ENCODE data around the gene IFNW1.
A peak's percentile ranks its signal among the peaks of the same experiment; 100 is the strongest.

IFNW1 gene

DNA sequence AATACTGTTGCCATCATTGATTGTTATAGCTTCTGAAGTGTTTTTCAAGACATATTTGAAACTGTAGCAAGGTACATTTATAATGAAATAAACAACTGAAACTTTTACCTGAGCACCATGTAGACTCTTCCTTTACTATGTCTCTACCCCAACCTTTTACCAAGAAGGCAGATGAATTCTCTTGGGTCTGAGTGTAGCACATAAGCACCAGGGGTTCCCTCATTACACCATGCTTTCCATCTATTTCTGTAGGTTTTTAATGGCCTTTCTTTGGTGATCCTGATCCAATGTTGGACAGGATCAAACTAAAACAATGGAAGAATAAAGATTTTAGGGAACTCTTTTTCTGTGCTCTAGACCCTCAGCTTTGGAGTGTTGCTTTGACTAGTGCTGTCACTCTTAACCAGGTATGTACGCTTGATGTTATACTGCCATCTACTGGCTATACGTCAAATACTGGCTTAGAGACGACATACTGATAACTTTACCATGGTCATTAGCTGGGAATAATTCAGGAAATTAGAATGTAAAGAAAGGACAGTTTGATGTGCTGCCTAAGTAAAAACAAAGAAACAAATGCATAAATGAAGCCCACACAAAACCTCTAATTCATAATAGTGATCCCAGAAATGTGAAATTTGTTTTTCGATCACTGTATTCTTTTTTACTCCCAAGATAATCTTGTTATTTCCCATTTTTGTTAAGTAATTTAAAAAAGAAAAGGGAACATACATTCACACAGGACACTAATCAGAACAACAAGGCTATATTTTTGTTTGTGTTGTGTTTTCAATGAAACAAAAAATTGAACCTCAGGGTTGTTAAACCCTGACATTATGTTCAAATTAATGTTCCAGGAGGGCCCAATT lies 30.7 kb downstream of the IFNW1 start:
- TF ChIP-seq, protein P1, sequence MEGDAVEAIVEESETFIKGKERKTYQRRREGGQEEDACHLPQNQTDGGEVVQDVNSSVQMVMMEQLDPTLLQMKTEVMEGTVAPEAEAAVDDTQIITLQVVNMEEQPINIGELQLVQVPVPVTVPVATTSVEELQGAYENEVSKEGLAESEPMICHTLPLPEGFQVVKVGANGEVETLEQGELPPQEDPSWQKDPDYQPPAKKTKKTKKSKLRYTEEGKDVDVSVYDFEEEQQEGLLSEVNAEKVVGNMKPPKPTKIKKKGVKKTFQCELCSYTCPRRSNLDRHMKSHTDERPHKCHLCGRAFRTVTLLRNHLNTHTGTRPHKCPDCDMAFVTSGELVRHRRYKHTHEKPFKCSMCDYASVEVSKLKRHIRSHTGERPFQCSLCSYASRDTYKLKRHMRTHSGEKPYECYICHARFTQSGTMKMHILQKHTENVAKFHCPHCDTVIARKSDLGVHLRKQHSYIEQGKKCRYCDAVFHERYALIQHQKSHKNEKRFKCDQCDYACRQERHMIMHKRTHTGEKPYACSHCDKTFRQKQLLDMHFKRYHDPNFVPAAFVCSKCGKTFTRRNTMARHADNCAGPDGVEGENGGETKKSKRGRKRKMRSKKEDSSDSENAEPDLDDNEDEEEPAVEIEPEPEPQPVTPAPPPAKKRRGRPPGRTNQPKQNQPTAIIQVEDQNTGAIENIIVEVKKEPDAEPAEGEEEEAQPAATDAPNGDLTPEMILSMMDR (IDR thresholded peaks at IDR 0.05; ENCODE audit: low read depth, low read length) = peak; percentile 79
- DNase-seq (ENCODE audit: low read depth in 2 of 2) = peak; percentile 82 to 84
- no peak overlapping the region for H3K4me3 ChIP-seq (replicated peaks in 1 of 2; ENCODE audit: low read depth in 2 of 2, low read length in 2 of 2)

DNA sequence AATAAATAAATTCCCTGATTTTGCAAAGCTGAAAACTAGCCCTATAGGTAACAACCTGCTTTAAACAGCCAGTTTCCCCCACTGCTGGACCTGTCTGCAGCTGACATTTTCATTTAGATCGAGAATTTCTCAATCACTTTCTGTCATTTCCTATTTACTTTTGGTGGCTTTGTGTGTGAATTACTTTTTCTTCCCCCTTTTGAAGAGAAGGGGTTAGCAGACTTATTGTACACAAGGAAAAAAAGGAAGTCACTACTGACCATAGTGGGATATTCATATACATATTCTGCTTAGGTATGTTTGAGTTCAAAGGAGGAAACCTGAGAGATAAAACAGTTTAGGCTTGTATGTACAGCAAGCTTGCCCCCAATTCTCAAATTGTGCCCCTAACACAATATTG lies 36.8 kb downstream of the IFNW1 start:
- no peak overlapping the region for H3K4me3 ChIP-seq (replicated peaks in 1 of 2; ENCODE audit: low read depth in 2 of 2, low read length in 2 of 2)
- DNase-seq (ENCODE audit: low read depth in 2 of 2) = no peak

DNA sequence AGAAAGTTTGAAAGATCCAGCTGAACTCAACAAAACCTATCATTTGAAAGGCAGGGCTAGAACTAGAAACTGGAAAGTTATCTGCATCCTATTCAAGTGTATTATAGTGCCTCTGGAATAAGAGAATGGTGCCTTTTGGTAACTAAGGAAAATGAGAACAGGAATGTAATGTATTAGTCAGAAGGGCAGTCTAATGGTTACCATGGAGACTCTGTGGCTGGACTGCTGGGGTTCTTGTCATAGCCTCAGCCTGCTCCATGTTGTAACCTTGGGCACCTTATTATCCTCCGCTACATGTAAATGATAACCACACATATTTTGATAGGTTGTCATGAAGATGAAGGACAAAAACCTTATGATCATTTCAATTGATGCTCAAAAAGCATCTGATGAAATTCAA lies 39.3 kb downstream of the IFNW1 start:
- TF ChIP-seq, protein P1 (IDR thresholded peaks at IDR 0.05; ENCODE audit: low read depth, low read length) = no peak

More for the DNA sequence above, 36.8 kb downstream of the IFNW1 start:
- TF ChIP-seq, protein P1 (IDR thresholded peaks at IDR 0.05; ENCODE audit: low read depth, low read length) = no peak

DNA sequence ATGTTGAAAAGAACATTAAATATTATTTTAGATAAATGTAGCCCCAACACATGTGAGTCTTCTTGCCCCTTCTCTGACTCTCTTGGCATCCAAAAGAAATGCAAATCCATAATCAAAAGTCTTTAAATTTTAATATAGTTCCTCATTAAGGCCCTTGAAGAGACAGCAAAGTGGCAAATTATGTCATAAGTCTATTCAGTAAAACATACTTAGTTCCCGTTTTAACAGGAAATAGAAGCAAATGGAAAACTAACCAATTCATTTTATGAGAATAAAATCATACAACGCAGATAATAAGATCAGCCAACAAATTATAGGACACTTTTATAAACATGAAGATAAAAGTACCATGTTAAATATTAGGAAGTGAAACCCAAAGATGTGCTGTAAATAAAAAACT lies 43.8 kb downstream of the IFNW1 start:
- no peak for DNase-seq (ENCODE audit: low read depth in 2 of 2)
- TF ChIP-seq, protein P1 (IDR thresholded peaks at IDR 0.05; ENCODE audit: low read depth, low read length) = no peak
- no peak overlapping the region for H3K4me3 ChIP-seq (replicated peaks in 1 of 2; ENCODE audit: low read depth in 2 of 2, low read length in 2 of 2)

More for the DNA sequence above, 39.3 kb downstream of the IFNW1 start:
- DNase-seq (ENCODE audit: low read depth in 2 of 2) = peak in 1 of 2 donors; percentile 46
- no peak overlapping the region for H3K4me3 ChIP-seq (replicated peaks in 1 of 2; ENCODE audit: low read depth in 2 of 2, low read length in 2 of 2)

DNA sequence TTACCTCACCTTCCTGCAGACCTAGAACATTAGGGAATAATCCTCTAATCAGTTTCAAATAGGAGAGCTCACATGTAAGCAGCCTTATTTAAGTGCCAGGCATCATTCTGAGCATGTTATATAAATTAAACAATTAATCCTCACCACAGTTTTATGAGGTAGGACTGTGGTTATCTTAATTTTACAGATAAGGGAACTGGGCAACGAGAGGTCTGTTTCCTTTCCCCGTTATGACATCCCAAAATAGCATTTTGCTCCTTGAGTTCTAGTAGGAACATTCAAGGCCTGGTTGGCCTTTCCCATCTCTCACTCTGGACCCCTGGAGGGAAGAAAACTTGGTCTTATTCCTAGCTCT lies 44.8 kb downstream of the IFNW1 start:
- TF ChIP-seq, protein P1 (IDR thresholded peaks at IDR 0.05; ENCODE audit: low read depth, low read length) = no peak
- no peak for DNase-seq (ENCODE audit: low read depth in 2 of 2)
- H3K4me3 ChIP-seq (replicated peaks in 1 of 2; ENCODE audit: low read depth in 2 of 2, low read length in 2 of 2) = no peak overlapping the region

DNA sequence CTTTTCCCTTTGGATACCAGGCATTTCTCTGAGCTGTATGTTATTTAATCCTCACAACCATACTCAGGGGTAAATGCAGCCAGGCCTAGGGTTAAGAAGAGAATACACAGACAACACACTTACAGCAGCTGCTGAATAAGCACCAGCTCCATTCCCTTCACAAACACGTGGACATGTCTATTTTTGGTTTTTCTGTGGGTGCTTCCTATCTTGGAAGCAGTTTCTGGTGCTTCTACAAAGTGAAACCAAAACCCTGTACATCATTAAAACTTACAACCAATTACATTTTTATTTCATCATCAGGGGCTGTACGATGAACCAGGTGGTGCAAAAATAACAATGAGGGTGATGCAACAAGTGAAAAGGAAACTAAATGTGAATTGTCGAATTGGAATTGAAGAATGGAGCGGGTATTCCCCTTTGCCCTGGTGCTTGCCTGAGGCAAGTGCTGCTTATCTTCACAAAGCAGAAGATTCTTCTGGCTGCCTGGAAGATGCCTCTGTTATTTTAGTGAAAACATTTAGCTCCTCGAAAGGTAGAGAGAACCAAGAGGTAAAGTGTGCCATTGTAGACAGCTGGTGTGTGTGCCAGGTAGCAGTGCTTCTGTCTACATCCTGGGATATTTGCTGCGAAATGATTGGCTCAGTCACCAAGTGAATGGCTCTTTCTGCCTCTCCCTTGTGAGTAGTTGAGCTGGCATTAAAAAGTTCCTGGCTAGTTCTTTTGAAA lies 45.3 kb downstream of the IFNW1 start:
- DNase-seq (ENCODE audit: low read depth in 2 of 2) = peak; percentile 52 to 78
- H3K4me3 ChIP-seq (replicated peaks in 1 of 2; ENCODE audit: low read depth in 2 of 2, low read length in 2 of 2) = no peak overlapping the region
- TF ChIP-seq, protein P1 (IDR thresholded peaks at IDR 0.05; ENCODE audit: low read depth, low read length) = no peak

Data from cardiac fibroblast (primary cell).